HEK293 (cell line): ENCODE measurements around the gene ITIH3.

ENCODE experiments used
- SCRT1 ChIP-seq: fragments of 450-650 bp; formaldehyde crosslinking; IDR thresholded peaks from 2 replicates; pipeline ENCODE4 v1.5.1; 2016; ENCODE audit warnings: missing biosample characterization, missing genetic modification characterization, borderline replicate concordance
- ZBTB7A ChIP-seq: fragments of 450-650 bp; formaldehyde crosslinking; IDR thresholded peaks from 2 replicates; pipeline ENCODE4 v1.5.1; 2016; ENCODE audit warnings: low read depth, missing biosample characterization, missing genetic modification characterization
- ZFP37 ChIP-seq: fragments of 450-650 bp; formaldehyde crosslinking; IDR thresholded peaks from 2 replicates; pipeline ENCODE4 v1.5.1; 2016; ENCODE audit warnings: missing biosample characterization, missing genetic modification characterization
- ZNF239 ChIP-seq: fragments of 450-650 bp; formaldehyde crosslinking; IDR thresholded peaks from 2 replicates; pipeline ENCODE4 v1.5.1; 2016; ENCODE audit warnings: missing biosample characterization, missing genetic modification characterization
- TF ChIP-seq, protein P1 (sequence below): fragments of 450-650 bp; formaldehyde crosslinking; IDR thresholded peaks from 2 replicates; pipeline ENCODE4 v1.5.1; 2016; ENCODE audit warnings: missing biosample characterization, missing genetic modification characterization

DNA sequence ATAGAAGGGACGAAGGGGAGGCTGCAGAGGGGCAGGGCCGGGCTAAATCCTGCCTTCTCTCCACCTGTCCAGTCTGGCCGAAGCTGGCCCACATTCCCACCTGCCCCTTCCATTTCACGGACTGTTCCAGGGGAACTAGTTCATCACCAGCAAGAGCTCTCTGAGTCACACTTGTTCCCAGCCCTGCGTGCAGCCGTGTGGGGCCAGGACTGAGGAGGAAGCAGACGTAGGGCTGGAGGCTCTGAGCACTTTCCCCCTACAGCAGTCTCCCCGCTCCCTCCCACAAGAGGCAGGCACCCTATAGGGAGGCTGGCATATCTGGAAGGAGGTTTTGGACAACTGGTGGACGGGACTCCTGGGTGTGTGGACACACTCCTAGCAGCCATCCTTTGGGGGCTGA is 32.8 kb downstream of the ITIH3 start:
- TF ChIP-seq ZNF239 (tag by site-specific recombination), result no peak
- TF ChIP-seq ZFP37 (tag by site-specific recombination), result no peak
- TF ChIP-seq, protein P1, sequence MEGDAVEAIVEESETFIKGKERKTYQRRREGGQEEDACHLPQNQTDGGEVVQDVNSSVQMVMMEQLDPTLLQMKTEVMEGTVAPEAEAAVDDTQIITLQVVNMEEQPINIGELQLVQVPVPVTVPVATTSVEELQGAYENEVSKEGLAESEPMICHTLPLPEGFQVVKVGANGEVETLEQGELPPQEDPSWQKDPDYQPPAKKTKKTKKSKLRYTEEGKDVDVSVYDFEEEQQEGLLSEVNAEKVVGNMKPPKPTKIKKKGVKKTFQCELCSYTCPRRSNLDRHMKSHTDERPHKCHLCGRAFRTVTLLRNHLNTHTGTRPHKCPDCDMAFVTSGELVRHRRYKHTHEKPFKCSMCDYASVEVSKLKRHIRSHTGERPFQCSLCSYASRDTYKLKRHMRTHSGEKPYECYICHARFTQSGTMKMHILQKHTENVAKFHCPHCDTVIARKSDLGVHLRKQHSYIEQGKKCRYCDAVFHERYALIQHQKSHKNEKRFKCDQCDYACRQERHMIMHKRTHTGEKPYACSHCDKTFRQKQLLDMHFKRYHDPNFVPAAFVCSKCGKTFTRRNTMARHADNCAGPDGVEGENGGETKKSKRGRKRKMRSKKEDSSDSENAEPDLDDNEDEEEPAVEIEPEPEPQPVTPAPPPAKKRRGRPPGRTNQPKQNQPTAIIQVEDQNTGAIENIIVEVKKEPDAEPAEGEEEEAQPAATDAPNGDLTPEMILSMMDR (tag by site-specific recombination), result no peak
- TF ChIP-seq ZBTB7A (tag by site-specific recombination), result no peak
- no peak for TF ChIP-seq SCRT1
